Measurements from ENCODE around the gene EMILIN3.

DNA sequence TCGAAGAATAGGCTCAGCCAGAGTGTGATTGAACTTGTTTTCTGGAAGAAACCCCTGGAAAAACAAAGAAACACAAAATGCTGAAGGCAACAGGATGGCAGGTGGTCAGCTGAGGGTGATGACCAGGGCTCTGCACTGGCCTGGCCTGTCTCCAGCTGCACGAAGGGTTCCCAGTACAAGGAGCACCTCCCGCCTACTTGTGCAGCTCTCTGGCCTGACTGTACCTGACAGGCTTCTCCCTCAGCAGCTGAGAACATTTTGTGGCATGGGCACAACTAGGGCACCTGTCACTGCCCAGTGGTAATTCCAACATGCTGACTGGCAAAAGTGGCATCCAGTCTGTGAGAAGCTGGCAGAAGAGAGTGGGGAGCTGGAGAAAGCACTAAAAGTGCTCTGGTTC is 38.8 kb upstream of the EMILIN3 start:
- no peak for TF ChIP-seq ZFP3 (CRISPR knock-in tag; IDR thresholded peaks at IDR 0.05)
- TF ChIP-seq ZC3H10 (CRISPR knock-in tag; IDR thresholded peaks at IDR 0.05) = no peak
- no peak for TF ChIP-seq ARNTL (CRISPR knock-in tag; IDR thresholded peaks at IDR 0.05; ENCODE audit: borderline replicate concordance, low read depth)
- TF ChIP-seq GLIS3 (CRISPR knock-in tag; IDR thresholded peaks at IDR 0.05) = no peak
- TF ChIP-seq, protein P1, sequence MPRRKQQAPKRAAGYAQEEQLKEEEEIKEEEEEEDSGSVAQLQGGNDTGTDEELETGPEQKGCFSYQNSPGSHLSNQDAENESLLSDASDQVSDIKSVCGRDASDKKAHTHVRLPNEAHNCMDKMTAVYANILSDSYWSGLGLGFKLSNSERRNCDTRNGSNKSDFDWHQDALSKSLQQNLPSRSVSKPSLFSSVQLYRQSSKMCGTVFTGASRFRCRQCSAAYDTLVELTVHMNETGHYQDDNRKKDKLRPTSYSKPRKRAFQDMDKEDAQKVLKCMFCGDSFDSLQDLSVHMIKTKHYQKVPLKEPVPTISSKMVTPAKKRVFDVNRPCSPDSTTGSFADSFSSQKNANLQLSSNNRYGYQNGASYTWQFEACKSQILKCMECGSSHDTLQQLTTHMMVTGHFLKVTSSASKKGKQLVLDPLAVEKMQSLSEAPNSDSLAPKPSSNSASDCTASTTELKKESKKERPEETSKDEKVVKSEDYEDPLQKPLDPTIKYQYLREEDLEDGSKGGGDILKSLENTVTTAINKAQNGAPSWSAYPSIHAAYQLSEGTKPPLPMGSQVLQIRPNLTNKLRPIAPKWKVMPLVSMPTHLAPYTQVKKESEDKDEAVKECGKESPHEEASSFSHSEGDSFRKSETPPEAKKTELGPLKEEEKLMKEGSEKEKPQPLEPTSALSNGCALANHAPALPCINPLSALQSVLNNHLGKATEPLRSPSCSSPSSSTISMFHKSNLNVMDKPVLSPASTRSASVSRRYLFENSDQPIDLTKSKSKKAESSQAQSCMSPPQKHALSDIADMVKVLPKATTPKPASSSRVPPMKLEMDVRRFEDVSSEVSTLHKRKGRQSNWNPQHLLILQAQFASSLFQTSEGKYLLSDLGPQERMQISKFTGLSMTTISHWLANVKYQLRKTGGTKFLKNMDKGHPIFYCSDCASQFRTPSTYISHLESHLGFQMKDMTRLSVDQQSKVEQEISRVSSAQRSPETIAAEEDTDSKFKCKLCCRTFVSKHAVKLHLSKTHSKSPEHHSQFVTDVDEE (CRISPR knock-in tag; IDR thresholded peaks at IDR 0.05) = no peak
- no peak for TF ChIP-seq SNAI2 (CRISPR knock-in tag; IDR thresholded peaks at IDR 0.05)
- TF ChIP-seq ZNF70 (CRISPR knock-in tag; IDR thresholded peaks at IDR 0.05) = no peak
- TF ChIP-seq ZNF565 (CRISPR knock-in tag; conservative IDR thresholded peaks at IDR 0.05; ENCODE audit: low read depth) = no peak
- no peak for TF ChIP-seq PPARA (CRISPR knock-in tag; IDR thresholded peaks at IDR 0.05; ENCODE audit: borderline replicate concordance)
- no peak for TF ChIP-seq RARB (CRISPR knock-in tag; IDR thresholded peaks at IDR 0.05)
- TF ChIP-seq TCF4 (CRISPR knock-in tag; IDR thresholded peaks at IDR 0.05; ENCODE audit: borderline replicate concordance) = no peak
- TF ChIP-seq, protein P2, sequence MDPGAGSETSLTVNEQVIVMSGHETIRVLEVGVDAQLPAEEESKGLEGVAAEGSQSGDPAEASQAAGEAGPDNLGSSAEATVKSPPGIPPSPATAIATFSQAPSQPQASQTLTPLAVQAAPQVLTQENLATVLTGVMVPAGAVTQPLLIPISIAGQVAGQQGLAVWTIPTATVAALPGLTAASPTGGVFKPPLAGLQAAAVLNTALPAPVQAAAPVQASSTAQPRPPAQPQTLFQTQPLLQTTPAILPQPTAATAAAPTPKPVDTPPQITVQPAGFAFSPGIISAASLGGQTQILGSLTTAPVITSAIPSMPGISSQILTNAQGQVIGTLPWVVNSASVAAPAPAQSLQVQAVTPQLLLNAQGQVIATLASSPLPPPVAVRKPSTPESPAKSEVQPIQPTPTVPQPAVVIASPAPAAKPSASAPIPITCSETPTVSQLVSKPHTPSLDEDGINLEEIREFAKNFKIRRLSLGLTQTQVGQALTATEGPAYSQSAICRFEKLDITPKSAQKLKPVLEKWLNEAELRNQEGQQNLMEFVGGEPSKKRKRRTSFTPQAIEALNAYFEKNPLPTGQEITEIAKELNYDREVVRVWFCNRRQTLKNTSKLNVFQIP (CRISPR knock-in tag; IDR thresholded peaks at IDR 0.05; ENCODE audit: borderline replicate concordance, low read depth) = no peak
